Tibial nerve (tissue), 4 donors: ENCODE data around the gene MAP2K1. TPM values are rescaled to one million over a fixed set of nuclear protein-coding genes. Genes with fewer than 3 reads are reported as not detected.

Source experiments
- DNase-seq, 2 donors: peaks; one replicate each; pipeline ENCODE4 v3.0.0-alpha.2; 2019; ENCODE audit warnings: low spot score in 2 of 2
- H3K27ac ChIP-seq, 4 donors: fragments of 200-600 bp; sonication (generic) in 3 of 4; one replicate each; pipeline ENCODE4 v1.5.1; 2017 to 2019; ENCODE audit warnings: mild to moderate bottlenecking in 1 of 4
- H3K27me3 ChIP-seq, 2 donors: fragments of 200-600 bp; sonication (generic) in 1 of 2; one replicate each; pipeline versions ENCODE4 v1.5.1 to v1.6.0; 2017 to 2019
- H3K36me3 ChIP-seq, 3 donors: fragments of 200-600 bp; sonication (generic); one replicate each; pipeline ENCODE4 v1.5.1; 2018 to 2019
- H3K4me1 ChIP-seq, 4 donors: fragments of 200-600 bp; sonication (generic) in 3 of 4; one replicate each; pipeline ENCODE4 v1.5.1; 2017 to 2019
- H3K4me3 ChIP-seq, 4 donors: fragments of 200-600 bp; sonication (generic) in 3 of 4; one replicate each; pipeline ENCODE4 v1.5.1; 2017 to 2019; ENCODE audit warnings: mild to moderate bottlenecking in 1 of 4, moderate library complexity in 1 of 4
- H3K9me3 ChIP-seq, 4 donors: fragments of 200-600 bp; sonication (generic) in 3 of 4; one replicate each; pipeline ENCODE4 v1.5.1; 2017 to 2019
- CTCF ChIP-seq, 5 experiments: fragments of 200-600 bp in 3 of 5; fragments of 450-650 bp in 2 of 5; sonication (generic) in 3 of 5; IDR thresholded peaks; one replicate each; pipeline ENCODE4 v1.5.1; 2016 to 2019; ENCODE audit warnings: antibody characterized with exemption in 5 of 5, mild to moderate bottlenecking in 3 of 5, moderate library complexity in 2 of 5
- EP300 ChIP-seq, 2 donors: sonication (generic); formaldehyde crosslinking; IDR thresholded peaks; one replicate each; pipeline ENCODE4 v1.6.1; 2017; ENCODE audit warnings: antibody characterized with exemption in 2 of 2, mild to moderate bottlenecking in 1 of 2
- POLR2A ChIP-seq, 2 donors: fragments of 450-650 bp; IDR thresholded peaks; one replicate each; pipeline ENCODE4 v1.6.1; 2017; ENCODE audit warnings: antibody characterized with exemption in 2 of 2, mild to moderate bottlenecking in 2 of 2, moderate library complexity in 2 of 2
- whole genome bisulfite sequencing, 2 donors: methylation state at CpG; one replicate each; pipeline ENCODE4 v1.1.5; 2018; 5-methylcytosine and 5-hydroxymethylcytosine counted together
- total RNA-seq, 4 donors: library from RNA; depleted of rRNA; stranded (reverse); fragments of >200 nt; gene quantifications; one replicate each; pipeline ENCODE4 v1.1.0, GENCODE V29; 2016

MAP2K1 gene
- total RNA-seq, 4 donors from 2014 or later = 30.2 to 64.8 (median 41.4) TPM

- H3K27ac ChIP-seq = no peak overlapping the region
- TF ChIP-seq EP300 (IDR thresholded peaks at IDR 0.05) (no peak), POLR2A (IDR thresholded peaks at IDR 0.05) (no peak), CTCF (IDR thresholded peaks at IDR 0.05) (no peak)
- no peak for DNase-seq
- no peaks in the 10 kb centered on the region for H3K27me3 ChIP-seq
- H3K36me3 ChIP-seq = no peaks in the 10 kb centered on the region
- H3K4me1 ChIP-seq = peaks cover 0 to 43% (median 20%) of the 10 kb centered on the region in 4 donors
- H3K9me3 ChIP-seq = no peaks in the 10 kb centered on the region
- H3K4me3 ChIP-seq = no peak overlapping the region
Measured at GRCh38 chr15:66415360-66415759, 28.6 kb downstream of the MAP2K1 start.

- H3K27ac ChIP-seq = peak overlapping the region in 1 of 4 donors; percentile 44
- H3K36me3 ChIP-seq = no peaks in the 10 kb centered on the region
- H3K4me3 ChIP-seq = peak overlapping the region in 2 of 4 donors; percentile 25 to 26
- no peaks in the 10 kb centered on the region for H3K27me3 ChIP-seq
- H3K4me1 ChIP-seq = peaks cover 0 to 35% (median 16%) of the 10 kb centered on the region in 4 donors
- no peak for DNase-seq
- WGBS, 2 donors = 19 to 21% methylated on average over 5 of the region's 5 CpGs
- no peaks in the 10 kb centered on the region for H3K9me3 ChIP-seq
- TF ChIP-seq CTCF (IDR thresholded peaks at IDR 0.05) (no peak), POLR2A (IDR thresholded peaks at IDR 0.05) (no peak), EP300 (IDR thresholded peaks at IDR 0.05) (no peak)
Measured at GRCh38 chr15:66417736-66418135, 31.0 kb downstream of the MAP2K1 start.

- H3K36me3 ChIP-seq = no peaks in the 10 kb centered on the region
- H3K27me3 ChIP-seq = no peaks in the 10 kb centered on the region
- H3K4me3 ChIP-seq = no peak overlapping the region
- no peak for TF ChIP-seq CTCF (IDR thresholded peaks at IDR 0.05)
- TF ChIP-seq POLR2A (IDR thresholded peaks at IDR 0.05) = no peak
- TF ChIP-seq EP300 (IDR thresholded peaks at IDR 0.05) = no peak
- H3K4me1 ChIP-seq = peaks cover 0 to 35% (median 16%) of the 10 kb centered on the region in 4 donors
- no peak for DNase-seq
- H3K9me3 ChIP-seq = no peaks in the 10 kb centered on the region
- WGBS, 2 donors = 97 to 100% methylated on average over 3 of the region's 3 CpGs
- no peak overlapping the region for H3K27ac ChIP-seq
Measured at GRCh38 chr15:66419471-66419870, 32.8 kb downstream of the MAP2K1 start.

- Histone ChIP-seq H3K9me3 (no peaks in the 10 kb centered on the region), H3K4me1 (peaks cover 0 to 14% (median 6%) of the 10 kb centered on the region in 4 donors), H3K36me3 (no peaks in the 10 kb centered on the region), H3K27me3 (no peaks in the 10 kb centered on the region), H3K27ac (no peak overlapping the region), H3K4me3 (no peak overlapping the region)
- 94% methylated on average over 4 of the region's 4 CpGs for WGBS, 2 donors
- no peak for DNase-seq
- TF ChIP-seq CTCF (IDR thresholded peaks at IDR 0.05) = no peak
- TF ChIP-seq EP300 (IDR thresholded peaks at IDR 0.05) = no peak
- TF ChIP-seq POLR2A (IDR thresholded peaks at IDR 0.05) = no peak
Measured at GRCh38 chr15:66422347-66422746, 35.6 kb downstream of the MAP2K1 start.

GRCh38 chr15:66423149-66423548, 36.4 kb downstream of the MAP2K1 start:
- DNase-seq = no peak
- no peak overlapping the region for H3K4me3 ChIP-seq
- no peaks in the 10 kb centered on the region for H3K36me3 ChIP-seq
- no peak overlapping the region for H3K27ac ChIP-seq
- WGBS, 2 donors = 81 to 91% methylated on average over 3 of the region's 3 CpGs
- TF ChIP-seq EP300 (IDR thresholded peaks at IDR 0.05) = no peak
- TF ChIP-seq POLR2A (IDR thresholded peaks at IDR 0.05) = no peak
- TF ChIP-seq CTCF (IDR thresholded peaks at IDR 0.05) = no peak
- H3K27me3 ChIP-seq = no peaks in the 10 kb centered on the region
- H3K9me3 ChIP-seq = no peaks in the 10 kb centered on the region
- H3K4me1 ChIP-seq = peaks cover 0 to 6% (median 1%) of the 10 kb centered on the region in 4 donors
